ENCODE measurements around the gene OR1L4.

OR1L4 gene

GRCh38 chr9:122723690-122724089 is at the start of gene OR1L4:
Gene OR1L4 (plus strand): TSS chr9:122723990. CDS start chr9:122723990, 0 bp downstream.
- no peak for DNase-seq (ENCODE audit: low read depth)

GRCh38 chr9:122684851-122685250 is 38.9 kb upstream of the OR1L4 start:
- no peak for DNase-seq (ENCODE audit: low read depth)

GRCh38 chr9:122695696-122696095 is 28.1 kb upstream of the OR1L4 start:
- DNase-seq (ENCODE audit: low read depth), result no peak

GRCh38 chr9:122718038-122718437 is 5.8 kb upstream of the OR1L4 start:
- no peak for DNase-seq (ENCODE audit: low read depth)

GRCh38 chr9:122719218-122719617 is 4.6 kb upstream of the OR1L4 start:
- DNase-seq (ENCODE audit: low read depth), result no peak

- no peak for DNase-seq (ENCODE audit: low read depth)
These were observed 18.2 kb downstream of the OR1L4 start, which contains the start of gene OR1L6 for GRCh38 chr9:122742003-122742402. Gene OR1L6 (plus strand): TSS chr9:122742303. CDS start chr9:122749848, 7,545 bp downstream.

- DNase-seq (ENCODE audit: low read depth), result no peak
These were observed 31.0 kb downstream of the OR1L4 start for GRCh38 chr9:122754825-122755224.

- DNase-seq (ENCODE audit: low read depth), result no peak
These were observed 44.0 kb downstream of the OR1L4 start for GRCh38 chr9:122767817-122768216.
